HCT116 (cell line): ENCODE results near the gene ADNP. TPM values are rescaled to one million over a fixed set of nuclear protein-coding genes. Genes with fewer than 3 reads are reported as not detected.

Experiments
- ATAC-seq: fragments of 200-7000 bp; cut with Tn5 transposase; 2 replicates; pipeline ENCODE4 v1.9.1; 2020; ENCODE audit warnings: mild to moderate bottlenecking, moderate library complexity
- BruUV-seq: library from RNA; stranded (reverse); fragments of 400-500 nt; replicated peaks from 2 replicates; lab custom pipeline; 2021; lab: Mats Ljungman, UMichigan
- CTCF ChIA-PET: fragments of 300-600 bp; sonication (Branson Sonifier 250); formaldehyde crosslinking; loops from one replicate; lab custom pipeline; 2021; ENCODE audit warnings: antibody characterized with exemption; lab: Charles Lee
- POLR2A ChIA-PET: fragments of 300-600, 350-600 bp; sonication (Branson Sonifier 250); formaldehyde crosslinking; loops from one replicate; lab custom pipeline; 2021; ENCODE audit warnings: antibody characterized with exemption; lab: Charles Lee
- RAD21 ChIA-PET, 2 experiments: fragments of 300-600 bp; sonication (Branson Sonifier 250); formaldehyde crosslinking; loops; one replicate each; lab custom pipeline; 2023; ENCODE audit warnings: low total read pairs in 2 of 2; ENCODE audit not compliant: uncharacterized antibody in 2 of 2, unreplicated experiment in 2 of 2, low non-redundant PET in 1 of 2; lab: Charles Lee
- DNase-seq: peaks from one replicate; pipeline ENCODE4 v3.0.0-alpha.2; 2010; ENCODE audit warnings: low read depth, low spot score
- H2AFZ ChIP-seq: fragments of 200-600 bp; shearing (Covaris generic), sonication (generic); 2 replicates; pipeline ENCODE4 v1.6.1; 2017; ENCODE audit warnings: low read depth, mixed run types, mixed read lengths, antibody characterized with exemption, low read length; ENCODE audit not compliant: poor library complexity, severe bottlenecking
- H3K27ac ChIP-seq: 2 replicates; pipeline ENCODE4 v1.5.1; 2012; ENCODE audit warnings: low read depth, low read length
- H3K27me3 ChIP-seq: fragments of 200-600 bp; sonication (generic); 2 replicates; pipeline ENCODE4 v1.6.1; 2016; ENCODE audit warnings: mixed run types, low read length, mixed read lengths; ENCODE audit not compliant: insufficient read depth
- H3K36me3 ChIP-seq, 2 experiments: fragments of 200-500 bp in 1 of 2; fragments of 200-600 bp in 1 of 2; sonication (Bioruptor generic) in 1 of 2; sonication (generic) in 1 of 2; 2 replicates each; pipeline versions ENCODE4 v1.5.1 to v1.6.1; 2014 to 2016; ENCODE audit warnings: low read length in 2 of 2, inconsistent platforms in 1 of 2, mixed read lengths in 1 of 2, mixed run types in 1 of 2; ENCODE audit not compliant: insufficient read depth in 2 of 2, control insufficient read depth in 1 of 2
- H3K4me1 ChIP-seq, 2 experiments: fragments of 200-600 bp in 1 of 2; sonication (generic) in 1 of 2; 2 replicates each; pipeline versions ENCODE4 v1.5.1 to v1.6.1; 2012 to 2017; ENCODE audit warnings: low read length in 2 of 2, inconsistent platforms in 1 of 2, mild to moderate bottlenecking in 1 of 2, mixed read lengths in 1 of 2, mixed run types in 1 of 2, moderate library complexity in 1 of 2; ENCODE audit not compliant: insufficient read depth in 2 of 2, control insufficient read depth in 1 of 2
- H3K4me2 ChIP-seq: fragments of 200-600 bp; sonication (generic); 2 replicates; pipeline ENCODE4 v1.6.1; 2017; ENCODE audit warnings: mixed run types, low read length, mixed read lengths
- H3K4me3 ChIP-seq, 2 experiments: fragments of 200-600 bp in 1 of 2; sonication (generic) in 1 of 2; replicated peaks in 1 of 2; 2 replicates each; pipeline ENCODE4 v1.5.1; 2011 to 2016; ENCODE audit warnings: low read length in 2 of 2, control low read depth in 1 of 2, low read depth in 1 of 2, mild to moderate bottlenecking in 1 of 2, mixed read lengths in 1 of 2, mixed run types in 1 of 2
- H3K79me2 ChIP-seq: fragments of 200-600 bp; sonication (generic); 2 replicates; pipeline ENCODE4 v1.6.1; 2017; ENCODE audit warnings: mild to moderate bottlenecking, mixed run types, low read length, moderate library complexity, mixed read lengths; ENCODE audit not compliant: insufficient read depth
- H3K9ac ChIP-seq: fragments of 200-600 bp; sonication (generic); 2 replicates; pipeline ENCODE4 v1.6.1; 2016; ENCODE audit warnings: low read length, mixed read lengths
- H3K9me2 ChIP-seq: fragments of 200-600 bp; sonication (generic), shearing (Covaris generic); 2 replicates; pipeline ENCODE4 v1.6.1; 2017; ENCODE audit warnings: mixed run types, mild to moderate bottlenecking, moderate library complexity; ENCODE audit not compliant: insufficient read depth
- H3K9me3 ChIP-seq, 2 experiments: fragments of 200-500 bp in 1 of 2; fragments of 200-600 bp in 1 of 2; sonication (Bioruptor generic) in 1 of 2; sonication (generic) in 1 of 2; 2 replicates each; pipeline ENCODE4 v1.6.1; 2014 to 2017; ENCODE audit warnings: low read length in 2 of 2, mixed read lengths in 2 of 2, inconsistent platforms in 1 of 2, low read depth in 1 of 2, mild to moderate bottlenecking in 1 of 2, mixed run types in 1 of 2, moderate library complexity in 1 of 2; ENCODE audit not compliant: control insufficient read depth in 1 of 2, insufficient read depth in 1 of 2
- H4K20me1 ChIP-seq: fragments of 200-600 bp; sonication (generic), shearing (Covaris generic); 2 replicates; pipeline ENCODE4 v1.6.1; 2017; ENCODE audit warnings: mixed run types, mild to moderate bottlenecking, moderate library complexity; ENCODE audit not compliant: insufficient read depth
- CBX3 ChIP-seq: IDR thresholded peaks from 2 replicates; pipeline ENCODE4 v1.6.1; 2012; ENCODE audit warnings: low read depth
- CEBPB ChIP-seq: IDR thresholded peaks from 2 replicates; pipeline ENCODE4 v1.6.1; 2012; ENCODE audit warnings: low read depth
- CTCF ChIP-seq, 3 experiments: fragments of 200-600 bp in 1 of 3; sonication (generic) in 1 of 3; IDR thresholded peaks in 2 of 3; conservative IDR thresholded peaks in 1 of 3; 2 replicates each; pipeline ENCODE4 v1.5.1; 2012 to 2017; ENCODE audit warnings: low read depth in 2 of 3, low read length in 2 of 3, antibody characterized with exemption in 1 of 3, borderline replicate concordance in 1 of 3, control low read depth in 1 of 3, mild to moderate bottlenecking in 1 of 3, mixed read lengths in 1 of 3, mixed run types in 1 of 3, moderate library complexity in 1 of 3; ENCODE audit not compliant: insufficient read depth in 1 of 3
- EGR1 ChIP-seq: IDR thresholded peaks from 2 replicates; pipeline ENCODE4 v1.6.1; 2012; ENCODE audit warnings: low read depth
- EZH2phosphoT487 ChIP-seq: fragments of 200-600 bp; IDR thresholded peaks from 2 replicates; pipeline ENCODE4 v1.6.1; 2018; ENCODE audit warnings: antibody characterized with exemption, borderline replicate concordance
- JUND ChIP-seq: IDR thresholded peaks from 2 replicates; pipeline ENCODE4 v1.6.1; 2012
- MAX ChIP-seq: IDR thresholded peaks from 2 replicates; pipeline ENCODE4 v1.6.1; 2012
- POLR2A ChIP-seq: IDR thresholded peaks from 2 replicates; pipeline ENCODE4 v1.7.0; 2011; ENCODE audit warnings: borderline replicate concordance; ENCODE audit not compliant: insufficient read depth, insufficient read length; ENCODE audit errors: extremely low read depth
- SRF ChIP-seq: IDR thresholded peaks from 2 replicates; pipeline ENCODE4 v1.6.1; 2012; ENCODE audit warnings: low read depth
- TCF7L2 ChIP-seq: IDR thresholded peaks from 2 replicates; pipeline ENCODE4 v1.7.0; 2011; ENCODE audit warnings: borderline replicate concordance, inconsistent platforms; ENCODE audit not compliant: insufficient read depth, insufficient read length; ENCODE audit errors: extremely low read depth
- ZBTB33 ChIP-seq: IDR thresholded peaks from 2 replicates; pipeline ENCODE4 v1.6.1; 2011; ENCODE audit warnings: mild to moderate bottlenecking, low read length, moderate library complexity; ENCODE audit not compliant: insufficient replicate concordance; ENCODE audit errors: extremely low read depth
- ZFX ChIP-seq: fragments of 450-650 bp; IDR thresholded peaks from 2 replicates; pipeline ENCODE4 v1.6.1; 2017
- intact Hi-C: fragments of 100-400 bp; cut with micrococcal nuclease; formaldehyde crosslinking; loops from 2 replicates; pipeline ENCODE4 v1.10.0; 2022
- total RNA-seq: library from RNA; stranded (reverse); gene quantifications from one replicate; pipeline ENCODE4 v1.2.1, GENCODE V29; 2021; ENCODE audit not compliant: unreplicated experiment
- TF ChIP-seq, protein P1 (sequence below): IDR thresholded peaks from 2 replicates; pipeline ENCODE4 v1.6.1; 2012

Gene ADNP
- total RNA-seq, 1 experiment from 2014 or later: 85.9 TPM

DNA sequence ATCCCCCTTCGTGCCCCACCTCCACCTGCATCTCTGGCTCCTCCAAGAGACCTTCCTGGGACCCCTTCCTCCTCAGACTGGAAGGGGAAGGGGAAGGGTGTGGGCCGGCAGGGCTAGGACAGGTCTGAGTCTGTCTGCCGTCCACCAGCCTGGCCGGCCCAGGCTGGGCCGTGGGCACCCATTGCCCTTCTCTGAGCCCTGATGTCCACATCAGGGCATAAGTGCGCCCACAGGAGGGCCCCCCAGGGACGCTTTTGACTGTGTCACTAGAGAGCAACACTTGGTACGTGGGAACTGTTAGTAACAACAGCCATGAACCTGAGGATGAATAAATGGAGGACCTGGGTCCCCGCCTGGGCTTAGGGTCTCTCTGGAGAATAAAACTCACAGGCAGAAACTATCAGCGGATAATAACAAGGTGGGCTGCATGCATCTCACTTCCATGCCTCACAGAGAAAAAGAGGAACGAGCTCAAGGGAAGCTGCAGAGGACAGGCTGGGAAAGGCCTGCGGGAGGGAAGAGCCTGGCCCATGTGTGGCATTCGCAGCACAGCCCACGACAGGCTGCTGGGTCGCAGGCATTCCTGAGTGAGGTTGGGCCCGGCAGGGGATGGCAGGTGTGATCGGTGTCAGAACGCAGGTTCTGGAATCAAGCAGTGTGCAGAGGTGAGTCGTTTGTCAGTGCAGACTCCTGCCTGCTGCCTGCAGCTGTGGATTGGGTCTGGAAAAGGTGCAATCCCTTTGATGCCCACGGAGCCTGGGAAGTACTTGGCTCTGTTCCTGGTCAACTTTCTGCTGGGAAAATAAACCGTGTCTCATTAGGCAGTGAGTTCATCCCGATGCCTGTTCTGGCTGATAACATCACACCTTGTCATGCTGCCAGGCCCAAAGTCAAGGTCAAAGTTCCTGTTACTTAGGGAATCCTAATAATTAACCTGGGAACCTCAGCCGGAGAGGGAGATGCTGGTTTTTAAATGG is 75.5 kb downstream of the ADNP start:
- DNase-seq (no peak), ATAC-seq (peak; percentile 73)
- TF ChIP-seq EGR1 (no peak), TCF7L2 (peak; percentile 76)
- ChIA-PET CTCF (interaction anchor here (0.7 kb wide), 1 partner anchor 62 kb away, joined by 5 read pairs; no protein-coding TSS in a partner anchor), RAD21 (no interaction called here), POLR2A (no interaction called here)
- no peaks in the 10 kb centered on the region for H3K9me3 ChIP-seq
- no peak overlapping the region for H2AFZ ChIP-seq
- H3K79me2 ChIP-seq: no peaks in the 10 kb centered on the region
- intact Hi-C loops: no loop called here
- peak overlapping the region; percentile 25 for H3K4me2 ChIP-seq
- H3K4me3 ChIP-seq: no peak overlapping the region
- H3K36me3 ChIP-seq: no peaks in the 10 kb centered on the region
- H3K27ac ChIP-seq: peak overlapping the region; percentile 47
- no peaks in the 10 kb centered on the region for H3K27me3 ChIP-seq
- no peaks in the 10 kb centered on the region for H3K9me2 ChIP-seq
- H3K4me1 ChIP-seq: peaks cover 22 to 30% of the 10 kb centered on the region in 2 experiments
- BruUV-seq: no TSS peak
- H3K9ac ChIP-seq: no peak overlapping the region
- no peaks in the 10 kb centered on the region for H4K20me1 ChIP-seq

GRCh38 chr20:50854506-50855249 is 76.6 kb downstream of the ADNP start:
- BruUV-seq: no TSS peak
- Histone ChIP-seq H3K4me3 (no peak overlapping the region), H3K9ac (no peak overlapping the region), H3K9me2 (no peaks in the 10 kb centered on the region), H3K9me3 (no peaks in the 10 kb centered on the region), H4K20me1 (no peaks in the 10 kb centered on the region), H3K79me2 (no peaks in the 10 kb centered on the region), H3K4me1 (peaks cover 25 to 36% of the 10 kb centered on the region in 2 experiments), H3K36me3 (no peaks in the 10 kb centered on the region), H3K4me2 (no peak overlapping the region), H2AFZ (no peak overlapping the region), H3K27ac (no peak overlapping the region; the same call in 1 of the 2 replicates), H3K27me3 (no peaks in the 10 kb centered on the region)
- TF ChIP-seq JUND: no peak
- TF ChIP-seq SRF: no peak
- TF ChIP-seq CBX3: no peak
- no peak for TF ChIP-seq CTCF (IDR thresholded peaks at IDR 0.05 in 2 of 3, conservative IDR thresholded peaks at IDR 0.05 in 1 of 3; ENCODE audit: borderline replicate concordance in 1 of 3, insufficient read depth in 1 of 3, low read depth in 2 of 3, low read length in 2 of 3)
- no peak for TF ChIP-seq ZFX
- TF ChIP-seq MAX: no peak
- TF ChIP-seq, protein P1, sequence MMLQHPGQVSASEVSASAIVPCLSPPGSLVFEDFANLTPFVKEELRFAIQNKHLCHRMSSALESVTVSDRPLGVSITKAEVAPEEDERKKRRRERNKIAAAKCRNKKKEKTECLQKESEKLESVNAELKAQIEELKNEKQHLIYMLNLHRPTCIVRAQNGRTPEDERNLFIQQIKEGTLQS: no peak
- TF ChIP-seq EZH2phosphoT487: no peak
- TF ChIP-seq CEBPB: no peak
- TF ChIP-seq POLR2A: no peak
- no peak for TF ChIP-seq ZBTB33
- no peak for TF ChIP-seq EGR1
- no peak for DNase-seq
- POLR2A ChIA-PET: no interaction called here
- RAD21 ChIA-PET: no interaction called here
- no peak for ATAC-seq
- intact Hi-C loops: no loop called here
- CTCF ChIA-PET: no interaction called here
